HL-60 (cell line): ENCODE data around the gene TMEM238L.
"Not testable (repeated sequence)": the region's sequence is repeated elsewhere in the genome, so short reads cannot be mapped to it uniquely, and the experiment has no call there.

ENCODE experiments used
- GABPA ChIP-seq: IDR thresholded peaks from 2 replicates; pipeline ENCODE4 v1.6.1; 2012; ENCODE audit warnings: low read depth
- POLR2AphosphoS5 ChIP-seq: IDR thresholded peaks from 2 replicates; pipeline ENCODE4 v1.6.1; 2012; ENCODE audit warnings: low read depth
- SPI1 ChIP-seq: IDR thresholded peaks from 2 replicates; pipeline ENCODE4 v1.6.1; 2012; ENCODE audit warnings: low read depth, mild to moderate bottlenecking, borderline replicate concordance
- TF ChIP-seq, protein P1 (sequence below): IDR thresholded peaks from one replicate; pipeline ENCODE4 v1.5.1; 2011; ENCODE audit warnings: low read length, control low read depth, inconsistent platforms; ENCODE audit not compliant: insufficient read depth
- TF ChIP-seq, protein P2 (sequence below): IDR thresholded peaks from 2 replicates; pipeline ENCODE4 v1.6.1; 2012; ENCODE audit warnings: low read depth; ENCODE audit not compliant: insufficient replicate concordance

DNA sequence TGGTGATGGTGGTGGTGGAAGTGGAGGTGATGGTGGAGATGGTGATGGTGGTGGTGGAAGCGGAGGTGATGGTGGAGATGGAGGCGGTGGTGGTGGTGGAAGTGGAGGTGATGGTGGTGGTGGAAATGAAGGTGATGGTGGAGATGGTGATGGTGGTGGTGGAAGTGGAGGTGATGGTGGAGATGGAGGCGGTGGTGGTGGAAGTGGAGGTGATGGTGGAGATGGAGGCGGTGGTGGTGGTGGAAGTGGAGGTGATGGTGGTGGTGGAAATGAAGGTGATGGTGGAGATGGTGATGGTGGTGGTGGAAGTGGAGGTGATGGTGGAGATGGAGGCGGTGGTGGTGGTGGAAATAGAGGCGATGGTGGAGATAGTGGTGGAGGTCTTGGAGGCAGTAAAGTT, 42.7 kb upstream of the TMEM238L start:
- TF ChIP-seq, protein P1, sequence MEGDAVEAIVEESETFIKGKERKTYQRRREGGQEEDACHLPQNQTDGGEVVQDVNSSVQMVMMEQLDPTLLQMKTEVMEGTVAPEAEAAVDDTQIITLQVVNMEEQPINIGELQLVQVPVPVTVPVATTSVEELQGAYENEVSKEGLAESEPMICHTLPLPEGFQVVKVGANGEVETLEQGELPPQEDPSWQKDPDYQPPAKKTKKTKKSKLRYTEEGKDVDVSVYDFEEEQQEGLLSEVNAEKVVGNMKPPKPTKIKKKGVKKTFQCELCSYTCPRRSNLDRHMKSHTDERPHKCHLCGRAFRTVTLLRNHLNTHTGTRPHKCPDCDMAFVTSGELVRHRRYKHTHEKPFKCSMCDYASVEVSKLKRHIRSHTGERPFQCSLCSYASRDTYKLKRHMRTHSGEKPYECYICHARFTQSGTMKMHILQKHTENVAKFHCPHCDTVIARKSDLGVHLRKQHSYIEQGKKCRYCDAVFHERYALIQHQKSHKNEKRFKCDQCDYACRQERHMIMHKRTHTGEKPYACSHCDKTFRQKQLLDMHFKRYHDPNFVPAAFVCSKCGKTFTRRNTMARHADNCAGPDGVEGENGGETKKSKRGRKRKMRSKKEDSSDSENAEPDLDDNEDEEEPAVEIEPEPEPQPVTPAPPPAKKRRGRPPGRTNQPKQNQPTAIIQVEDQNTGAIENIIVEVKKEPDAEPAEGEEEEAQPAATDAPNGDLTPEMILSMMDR: not testable (repeated sequence)
- TF ChIP-seq, protein P2, sequence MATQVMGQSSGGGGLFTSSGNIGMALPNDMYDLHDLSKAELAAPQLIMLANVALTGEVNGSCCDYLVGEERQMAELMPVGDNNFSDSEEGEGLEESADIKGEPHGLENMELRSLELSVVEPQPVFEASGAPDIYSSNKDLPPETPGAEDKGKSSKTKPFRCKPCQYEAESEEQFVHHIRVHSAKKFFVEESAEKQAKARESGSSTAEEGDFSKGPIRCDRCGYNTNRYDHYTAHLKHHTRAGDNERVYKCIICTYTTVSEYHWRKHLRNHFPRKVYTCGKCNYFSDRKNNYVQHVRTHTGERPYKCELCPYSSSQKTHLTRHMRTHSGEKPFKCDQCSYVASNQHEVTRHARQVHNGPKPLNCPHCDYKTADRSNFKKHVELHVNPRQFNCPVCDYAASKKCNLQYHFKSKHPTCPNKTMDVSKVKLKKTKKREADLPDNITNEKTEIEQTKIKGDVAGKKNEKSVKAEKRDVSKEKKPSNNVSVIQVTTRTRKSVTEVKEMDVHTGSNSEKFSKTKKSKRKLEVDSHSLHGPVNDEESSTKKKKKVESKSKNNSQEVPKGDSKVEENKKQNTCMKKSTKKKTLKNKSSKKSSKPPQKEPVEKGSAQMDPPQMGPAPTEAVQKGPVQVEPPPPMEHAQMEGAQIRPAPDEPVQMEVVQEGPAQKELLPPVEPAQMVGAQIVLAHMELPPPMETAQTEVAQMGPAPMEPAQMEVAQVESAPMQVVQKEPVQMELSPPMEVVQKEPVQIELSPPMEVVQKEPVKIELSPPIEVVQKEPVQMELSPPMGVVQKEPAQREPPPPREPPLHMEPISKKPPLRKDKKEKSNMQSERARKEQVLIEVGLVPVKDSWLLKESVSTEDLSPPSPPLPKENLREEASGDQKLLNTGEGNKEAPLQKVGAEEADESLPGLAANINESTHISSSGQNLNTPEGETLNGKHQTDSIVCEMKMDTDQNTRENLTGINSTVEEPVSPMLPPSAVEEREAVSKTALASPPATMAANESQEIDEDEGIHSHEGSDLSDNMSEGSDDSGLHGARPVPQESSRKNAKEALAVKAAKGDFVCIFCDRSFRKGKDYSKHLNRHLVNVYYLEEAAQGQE: not testable (repeated sequence)
- TF ChIP-seq GABPA, SPI1, POLR2AphosphoS5: not testable (repeated sequence)
